ENCODE data around the gene HIP1.
"Not testable (repeated sequence)": the region's sequence is repeated elsewhere in the genome, so short reads cannot be mapped to it uniquely, and the experiment has no call there.

HIP1 gene

GRCh38 chr7:75644589-75644988 is 94.2 kb downstream of the HIP1 start:
- DNase-seq (ENCODE audit: low read depth in 2 of 2): no peak

- peak; percentile 43 to 51 for DNase-seq (ENCODE audit: low read depth in 2 of 2)
These were observed 95.8 kb downstream of the HIP1 start for GRCh38 chr7:75642810-75643486.

- DNase-seq (ENCODE audit: low read depth in 2 of 2): no peak
These were observed 98.5 kb downstream of the HIP1 start for GRCh38 chr7:75640201-75640600.

- DNase-seq (ENCODE audit: low read depth in 2 of 2): no peak
These were observed 98.9 kb downstream of the HIP1 start for GRCh38 chr7:75639886-75640190.

- peak in 1 of 2 donors; percentile 29 for DNase-seq (ENCODE audit: low read depth in 2 of 2)
These were observed 99.5 kb downstream of the HIP1 start for GRCh38 chr7:75639071-75639885.

- DNase-seq (ENCODE audit: low read depth in 2 of 2): no peak
These were observed 100.1 kb downstream of the HIP1 start for GRCh38 chr7:75638594-75639070.

GRCh38 chr7:75637854-75638593 is 100.7 kb downstream of the HIP1 start:
- DNase-seq (ENCODE audit: low read depth in 2 of 2): no peak

GRCh38 chr7:75635036-75635435 is 103.7 kb downstream of the HIP1 start:
- no peak for DNase-seq (ENCODE audit: low read depth in 2 of 2)

- not testable (repeated sequence) for DNase-seq (ENCODE audit: low read depth in 2 of 2)
These were observed 106.2 kb downstream of the HIP1 start for GRCh38 chr7:75632587-75632986.

- DNase-seq (ENCODE audit: low read depth in 2 of 2): no peak
These were observed 107.0 kb downstream of the HIP1 start for GRCh38 chr7:75631711-75632110.

- DNase-seq (ENCODE audit: low read depth in 2 of 2): no peak
These were observed 108.2 kb downstream of the HIP1 start for GRCh38 chr7:75630549-75630948.

- DNase-seq (ENCODE audit: low read depth in 2 of 2): no peak
These were observed 109.7 kb downstream of the HIP1 start for GRCh38 chr7:75629044-75629443.

- no peak for DNase-seq (ENCODE audit: low read depth in 2 of 2)
These were observed 110.7 kb downstream of the HIP1 start for GRCh38 chr7:75628055-75628454.

- no peak for DNase-seq (ENCODE audit: low read depth in 2 of 2)
These were observed 111.8 kb downstream of the HIP1 start for GRCh38 chr7:75626954-75627353.

- no peak for DNase-seq (ENCODE audit: low read depth in 2 of 2)
These were observed 112.9 kb downstream of the HIP1 start for GRCh38 chr7:75625868-75626267.

GRCh38 chr7:75624134-75624832 is 114.5 kb downstream of the HIP1 start:
- no peak for DNase-seq (ENCODE audit: low read depth in 2 of 2)

- DNase-seq (ENCODE audit: low read depth in 2 of 2): no peak
These were observed 115.2 kb downstream of the HIP1 start for GRCh38 chr7:75623390-75624133.

- no peak for DNase-seq (ENCODE audit: low read depth in 2 of 2)
These were observed 117.6 kb downstream of the HIP1 start for GRCh38 chr7:75621124-75621523.

- DNase-seq (ENCODE audit: low read depth in 2 of 2): no peak
These were observed 119.1 kb downstream of the HIP1 start for GRCh38 chr7:75619636-75620035.

- peak in 1 of 2 donors; percentile 20 for DNase-seq (ENCODE audit: low read depth in 2 of 2)
These were observed 121.0 kb downstream of the HIP1 start for GRCh38 chr7:75617634-75618234.

Data from stimulated activated CD4-positive, alpha-beta T cell treated with anti-CD3 and anti-CD28 coated beads, Interleukin-1b, Interleukin-23, amount 100 ng/mL, for 4 hours (primary cell).